Panc1 (cell line): ENCODE data around the gene DNAJC16. TPM values are rescaled to one million over a fixed set of nuclear protein-coding genes. Genes with fewer than 3 reads are reported as not detected.
"Not testable (repeated sequence)": the region's sequence is repeated elsewhere in the genome, so short reads cannot be mapped to it uniquely, and the experiment has no call there.

Experiments
- ATAC-seq: fragments of 200-7000 bp; cut with Tn5 transposase; 2 replicates; pipeline ENCODE4 v1.9.1; 2020; ENCODE audit warnings: mild to moderate bottlenecking, moderate library complexity
- BruUV-seq: library from RNA; stranded (reverse); fragments of 400-500 nt; replicated peaks from 2 replicates; lab custom pipeline; 2021; lab: Mats Ljungman, UMichigan
- CTCF ChIA-PET: fragments of 300-600 bp; sonication (Branson Sonifier 250); formaldehyde crosslinking; loops from one replicate; lab custom pipeline; 2022; ENCODE audit warnings: antibody characterized with exemption; lab: Charles Lee
- POLR2A ChIA-PET: fragments of 300-600 bp; sonication (Branson Sonifier 250); formaldehyde crosslinking; loops from one replicate; lab custom pipeline; 2022; ENCODE audit warnings: antibody characterized with exemption; lab: Charles Lee
- DNase-seq: peaks from one replicate; pipeline ENCODE4 v3.0.0-alpha.2; 2010; ENCODE audit warnings: low read depth, low spot score
- H3K27ac ChIP-seq: 2 replicates; pipeline ENCODE4 v1.5.1; 2011; ENCODE audit warnings: mild to moderate bottlenecking, low read length, inconsistent platforms
- H3K27me3 ChIP-seq: fragments of 200-500 bp; sonication (Bioruptor generic); 2 replicates; pipeline ENCODE4 v1.6.0; 2014; ENCODE audit warnings: low read length, inconsistent platforms; ENCODE audit not compliant: control insufficient read depth, insufficient read depth
- H3K36me3 ChIP-seq: fragments of 200-500 bp; sonication (Bioruptor generic); 2 replicates; pipeline ENCODE4 v1.5.1; 2014; ENCODE audit warnings: inconsistent platforms, mild to moderate bottlenecking, low read length, moderate library complexity; ENCODE audit not compliant: control insufficient read depth, insufficient read depth
- H3K4me1 ChIP-seq: 2 replicates; pipeline ENCODE4 v1.5.1; 2011; ENCODE audit warnings: inconsistent platforms, mild to moderate bottlenecking, low read length, moderate library complexity; ENCODE audit not compliant: control insufficient read depth, insufficient read depth
- H3K4me3 ChIP-seq, 2 experiments: 2 replicates each; pipeline ENCODE4 v1.5.1; 2011 to 2012; ENCODE audit warnings: low read depth in 2 of 2, low read length in 2 of 2, mild to moderate bottlenecking in 2 of 2, inconsistent platforms in 1 of 2, moderate library complexity in 1 of 2
- H3K9me3 ChIP-seq: fragments of 200-500 bp; sonication (Bioruptor generic); 2 replicates; pipeline ENCODE4 v1.5.1; 2014; ENCODE audit warnings: low read depth, mild to moderate bottlenecking, inconsistent platforms, low read length, moderate library complexity; ENCODE audit not compliant: control insufficient read depth, insufficient read depth
- POLR2AphosphoS5 ChIP-seq: IDR thresholded peaks from 2 replicates; pipeline ENCODE4 v1.6.1; 2012; ENCODE audit warnings: mild to moderate bottlenecking, low read depth, low read length, moderate library complexity
- REST ChIP-seq, 2 experiments: IDR thresholded peaks; 2 replicates each; pipeline ENCODE4 v1.6.1; 2011 to 2012; ENCODE audit warnings: low read depth in 2 of 2, control low read depth in 1 of 2, low read length in 1 of 2, mild to moderate bottlenecking in 1 of 2, moderate library complexity in 1 of 2; ENCODE audit not compliant: insufficient read depth in 1 of 2
- SIN3A ChIP-seq: IDR thresholded peaks from 2 replicates; pipeline ENCODE4 v1.6.1; 2012; ENCODE audit warnings: low read depth, mild to moderate bottlenecking, low read length, moderate library complexity, borderline replicate concordance; ENCODE audit not compliant: insufficient read depth
- TCF7L2 ChIP-seq: IDR thresholded peaks from 2 replicates; pipeline ENCODE4 v1.6.1; 2011; ENCODE audit warnings: mild to moderate bottlenecking, low read depth, low read length, inconsistent platforms
- in situ Hi-C: cut with HindIII; loops from 2 replicates; pipeline ENCODE4 v1.10.0; 2016; ENCODE audit warnings: low sequenced_read_pairs, low pct_unique_long_range_greater_than_20kb
- intact Hi-C: fragments of 100-400 bp; cut with micrococcal nuclease; formaldehyde crosslinking; loops from one replicate; pipeline ENCODE4 v1.10.0; 2022; ENCODE audit not compliant: unreplicated experiment
- total RNA-seq: library from RNA; stranded (reverse); gene quantifications from one replicate; pipeline ENCODE4 v1.2.1, GENCODE V29; 2021; ENCODE audit not compliant: unreplicated experiment
- TF ChIP-seq, protein P1 (sequence below): fragments of 450-650 bp; IDR thresholded peaks from 2 replicates; pipeline ENCODE4 v1.5.1; 2017; ENCODE audit warnings: mild to moderate bottlenecking

The DNAJC16 gene
- total RNA-seq, 1 experiment from 2014 or later, result 22.0 TPM

- H3K36me3 ChIP-seq, H3K9me3 ChIP-seq, H3K27ac ChIP-seq, POLR2A ChIA-PET, H3K4me3 ChIP-seq, H3K27me3 ChIP-seq, DNase-seq, CTCF ChIA-PET, in situ Hi-C loops, ATAC-seq, BruUV-seq, H3K4me1 ChIP-seq, intact Hi-C loops: not testable (repeated sequence)
These were observed 12.1 kb upstream of the DNAJC16 start for GRCh38 chr1:15514557-15514956.

GRCh38 chr1:15515022-15515663 is 11.5 kb upstream of the DNAJC16 start:
- H3K27me3 ChIP-seq, result no peaks in the 10 kb centered on the region
- H3K9me3 ChIP-seq, result no peaks in the 10 kb centered on the region
- ATAC-seq, result no peak
- H3K36me3 ChIP-seq, result no peaks in the 10 kb centered on the region
- no TSS peak for BruUV-seq
- CTCF ChIA-PET, result no interaction called here
- no peaks in the 10 kb centered on the region for H3K4me1 ChIP-seq
- no peak for TF ChIP-seq POLR2AphosphoS5
- TF ChIP-seq REST (IDR thresholded peaks at IDR 0.05; ENCODE audit: insufficient read depth in 1 of 2, low read depth in 2 of 2, low read length in 1 of 2), result no peak
- TF ChIP-seq TCF7L2, result no peak
- TF ChIP-seq, protein P1, sequence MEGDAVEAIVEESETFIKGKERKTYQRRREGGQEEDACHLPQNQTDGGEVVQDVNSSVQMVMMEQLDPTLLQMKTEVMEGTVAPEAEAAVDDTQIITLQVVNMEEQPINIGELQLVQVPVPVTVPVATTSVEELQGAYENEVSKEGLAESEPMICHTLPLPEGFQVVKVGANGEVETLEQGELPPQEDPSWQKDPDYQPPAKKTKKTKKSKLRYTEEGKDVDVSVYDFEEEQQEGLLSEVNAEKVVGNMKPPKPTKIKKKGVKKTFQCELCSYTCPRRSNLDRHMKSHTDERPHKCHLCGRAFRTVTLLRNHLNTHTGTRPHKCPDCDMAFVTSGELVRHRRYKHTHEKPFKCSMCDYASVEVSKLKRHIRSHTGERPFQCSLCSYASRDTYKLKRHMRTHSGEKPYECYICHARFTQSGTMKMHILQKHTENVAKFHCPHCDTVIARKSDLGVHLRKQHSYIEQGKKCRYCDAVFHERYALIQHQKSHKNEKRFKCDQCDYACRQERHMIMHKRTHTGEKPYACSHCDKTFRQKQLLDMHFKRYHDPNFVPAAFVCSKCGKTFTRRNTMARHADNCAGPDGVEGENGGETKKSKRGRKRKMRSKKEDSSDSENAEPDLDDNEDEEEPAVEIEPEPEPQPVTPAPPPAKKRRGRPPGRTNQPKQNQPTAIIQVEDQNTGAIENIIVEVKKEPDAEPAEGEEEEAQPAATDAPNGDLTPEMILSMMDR, result no peak
- TF ChIP-seq SIN3A, result no peak
- H3K27ac ChIP-seq, result no peak overlapping the region
- no peak overlapping the region for H3K4me3 ChIP-seq
- DNase-seq, result no peak
- intact Hi-C loops (no loop called here), in situ Hi-C loops (no loop called here)
- POLR2A ChIA-PET, result interaction anchor here (0.5 kb wide), 1 partner anchor 165 kb away, joined by 3 read pairs; no protein-coding TSS in a partner anchor

- ChIA-PET CTCF (no interaction called here), POLR2A (no interaction called here)
- BruUV-seq, result no TSS peak
- no peak for ATAC-seq
- in situ Hi-C loops, result no loop called here
- no peaks in the 10 kb centered on the region for H3K36me3 ChIP-seq
- H3K27me3 ChIP-seq, result no peaks in the 10 kb centered on the region
- no peak overlapping the region for H3K4me3 ChIP-seq
- intact Hi-C loops, result no loop called here
- no peak for TF ChIP-seq SIN3A
- no peak for TF ChIP-seq POLR2AphosphoS5
- TF ChIP-seq, protein P1, result no peak
- no peak for TF ChIP-seq TCF7L2
- no peak for TF ChIP-seq REST (IDR thresholded peaks at IDR 0.05; ENCODE audit: insufficient read depth in 1 of 2, low read depth in 2 of 2, low read length in 1 of 2)
- no peaks in the 10 kb centered on the region for H3K9me3 ChIP-seq
- peaks cover 7% of the 10 kb centered on the region; the same call in 1 of the 2 replicates for H3K4me1 ChIP-seq
- no peak for DNase-seq
- no peak overlapping the region for H3K27ac ChIP-seq
These were observed 7.0 kb upstream of the DNAJC16 start for GRCh38 chr1:15519625-15520024.
